ENCODE results near the gene CAMTA1. TPM values are rescaled to one million over a fixed set of nuclear protein-coding genes. Genes with fewer than 3 reads are reported as not detected.
"Not testable (repeated sequence)": the region's sequence is repeated elsewhere in the genome, so short reads cannot be mapped to it uniquely, and the experiment has no call there.

CAMTA1 gene
- total RNA-seq, 1 donor from 2014 or later, result 109 TPM

DNA sequence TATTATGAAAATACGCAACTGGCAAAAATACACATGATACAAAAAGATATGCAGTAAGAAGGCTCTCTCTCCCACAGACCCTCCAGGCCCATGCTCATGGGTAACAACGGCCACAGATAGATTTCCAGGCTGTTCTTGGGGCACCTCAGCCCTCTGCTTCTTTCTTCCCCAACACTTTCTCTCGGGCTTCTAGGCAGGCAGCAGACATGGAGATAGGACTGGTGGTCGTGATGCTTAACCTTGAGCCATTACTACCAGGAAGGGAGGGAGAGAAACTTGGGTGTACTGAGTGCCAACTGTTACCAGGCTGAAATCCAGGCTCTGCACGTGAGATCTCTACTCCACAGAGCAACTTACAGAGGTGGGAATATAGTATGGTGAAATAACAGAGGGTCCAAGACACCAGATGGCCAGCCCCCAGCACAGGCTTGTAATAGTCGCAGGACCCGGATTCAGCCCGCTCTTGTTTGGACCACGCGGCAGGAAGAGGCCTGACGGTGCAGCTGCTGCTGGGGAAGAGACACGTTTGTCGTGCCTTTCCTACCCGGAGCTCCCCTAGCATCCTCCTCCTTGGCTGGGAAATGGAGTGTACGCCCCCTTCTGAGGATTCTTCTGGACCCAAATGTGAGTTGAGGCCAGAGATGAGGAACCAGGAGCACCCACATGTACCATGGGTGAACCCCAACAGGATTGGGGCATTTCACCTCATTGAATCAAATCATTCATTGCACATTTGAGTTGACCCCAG lies 544.8 kb downstream of the CAMTA1 start:
- Mint-ChIP-seq H3K9me3 (peaks cover 12% of the 10 kb centered on the region), H3K27ac (ENCODE audit: unreplicated experiment) (no peak overlapping the region), H3K36me3 (ENCODE audit: low read depth) (peaks cover 6% of the 10 kb centered on the region), H3K4me3 (no peak overlapping the region), H3K27me3 (ENCODE audit: low read depth) (no peaks in the 10 kb centered on the region), H3K4me1 (peaks cover 11% of the 10 kb centered on the region)
- no peak for DNase-seq (ENCODE audit: low read depth, low spot score)
- TF ChIP-seq, protein P1, sequence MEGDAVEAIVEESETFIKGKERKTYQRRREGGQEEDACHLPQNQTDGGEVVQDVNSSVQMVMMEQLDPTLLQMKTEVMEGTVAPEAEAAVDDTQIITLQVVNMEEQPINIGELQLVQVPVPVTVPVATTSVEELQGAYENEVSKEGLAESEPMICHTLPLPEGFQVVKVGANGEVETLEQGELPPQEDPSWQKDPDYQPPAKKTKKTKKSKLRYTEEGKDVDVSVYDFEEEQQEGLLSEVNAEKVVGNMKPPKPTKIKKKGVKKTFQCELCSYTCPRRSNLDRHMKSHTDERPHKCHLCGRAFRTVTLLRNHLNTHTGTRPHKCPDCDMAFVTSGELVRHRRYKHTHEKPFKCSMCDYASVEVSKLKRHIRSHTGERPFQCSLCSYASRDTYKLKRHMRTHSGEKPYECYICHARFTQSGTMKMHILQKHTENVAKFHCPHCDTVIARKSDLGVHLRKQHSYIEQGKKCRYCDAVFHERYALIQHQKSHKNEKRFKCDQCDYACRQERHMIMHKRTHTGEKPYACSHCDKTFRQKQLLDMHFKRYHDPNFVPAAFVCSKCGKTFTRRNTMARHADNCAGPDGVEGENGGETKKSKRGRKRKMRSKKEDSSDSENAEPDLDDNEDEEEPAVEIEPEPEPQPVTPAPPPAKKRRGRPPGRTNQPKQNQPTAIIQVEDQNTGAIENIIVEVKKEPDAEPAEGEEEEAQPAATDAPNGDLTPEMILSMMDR (conservative IDR thresholded peaks at IDR 0.05), result no peak

DNA sequence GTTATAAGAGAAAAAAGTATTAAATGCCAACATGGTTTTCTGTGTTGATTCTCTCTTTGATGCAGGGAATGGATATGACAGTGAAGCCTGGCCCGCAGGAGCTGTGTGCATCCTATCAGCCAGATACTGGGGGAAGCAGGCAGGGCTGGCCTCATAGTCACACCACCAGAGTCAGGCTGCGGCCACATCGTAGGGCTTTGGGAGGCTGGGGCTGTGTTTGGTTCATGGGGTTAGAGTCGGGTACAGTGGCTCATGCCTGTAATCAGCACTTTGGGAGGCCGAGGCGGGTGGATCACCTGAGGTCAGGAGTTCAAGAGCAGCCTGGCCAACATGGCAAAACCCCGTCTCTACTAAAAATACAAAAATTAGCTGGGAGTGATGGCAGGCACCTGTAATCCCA lies 545.5 kb downstream of the CAMTA1 start:
- not testable (repeated sequence) for H3K4me3 Mint-ChIP-seq; H3K36me3 Mint-ChIP-seq (ENCODE audit: low read depth); H3K27ac Mint-ChIP-seq (ENCODE audit: unreplicated experiment); H3K9me3 Mint-ChIP-seq; H3K27me3 Mint-ChIP-seq (ENCODE audit: low read depth); DNase-seq (ENCODE audit: low read depth, low spot score)
- peaks cover 16% of the 10 kb centered on the region for H3K4me1 Mint-ChIP-seq

DNA sequence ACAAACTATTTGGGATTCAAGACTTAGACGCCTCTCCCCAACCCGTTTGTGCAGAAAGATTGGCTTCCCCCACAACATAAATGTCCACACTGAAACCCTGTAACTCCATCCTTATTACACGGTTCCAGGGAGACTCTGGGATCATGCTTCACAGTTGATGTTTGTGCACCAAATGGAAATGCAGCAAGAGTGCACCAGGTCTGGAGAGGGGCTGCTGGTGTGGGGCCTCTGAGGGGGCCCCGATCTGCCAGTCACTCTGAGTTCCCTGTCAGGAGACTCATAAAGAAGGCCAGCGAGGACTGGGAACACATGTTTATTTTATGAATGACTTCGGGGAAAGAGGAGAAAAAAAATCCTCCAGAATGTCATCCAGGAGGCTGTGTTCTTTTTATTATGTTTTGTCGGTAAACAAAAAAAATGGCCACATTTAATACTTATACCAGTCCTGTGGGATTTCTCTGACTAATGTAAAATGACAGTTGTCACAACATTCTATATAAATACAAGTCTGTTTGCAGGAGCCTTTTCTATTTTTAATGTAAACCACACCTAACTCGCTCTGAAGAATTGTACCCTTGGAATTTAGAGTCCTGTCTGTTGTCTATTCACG lies 546.8 kb downstream of the CAMTA1 start:
- Mint-ChIP-seq H3K27me3 (ENCODE audit: low read depth) (no peaks in the 10 kb centered on the region), H3K4me1 (peaks cover 16% of the 10 kb centered on the region), H3K27ac (ENCODE audit: unreplicated experiment) (no peak overlapping the region), H3K36me3 (ENCODE audit: low read depth) (no peaks in the 10 kb centered on the region), H3K4me3 (no peak overlapping the region), H3K9me3 (peaks cover 6% of the 10 kb centered on the region)
- no peak for DNase-seq (ENCODE audit: low read depth, low spot score)
- TF ChIP-seq, protein P1 (conservative IDR thresholded peaks at IDR 0.05), result no peak

DNA sequence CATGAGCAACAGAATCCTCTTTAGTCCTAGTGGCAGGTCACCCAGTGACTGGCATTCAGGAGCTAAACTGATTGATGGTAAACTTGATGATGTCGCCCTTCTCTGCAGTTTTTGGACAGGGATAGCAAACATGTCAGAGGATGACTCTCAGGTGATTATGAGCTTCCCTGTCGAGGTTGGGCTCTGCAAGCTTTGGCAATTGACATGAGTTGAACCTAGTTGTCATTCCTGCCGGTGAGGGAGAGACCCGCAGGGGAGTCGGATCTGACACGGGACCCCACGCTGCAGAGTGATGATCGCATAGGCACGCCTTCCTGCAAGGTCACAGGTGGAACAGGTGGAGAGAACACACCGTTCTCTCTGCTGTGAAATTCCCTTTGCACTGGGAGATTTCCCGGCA lies 547.8 kb downstream of the CAMTA1 start:
- no peak for DNase-seq (ENCODE audit: low read depth, low spot score)
- no peak overlapping the region for H3K27ac Mint-ChIP-seq (ENCODE audit: unreplicated experiment)
- H3K36me3 Mint-ChIP-seq (ENCODE audit: low read depth), result no peaks in the 10 kb centered on the region
- H3K9me3 Mint-ChIP-seq, result no peaks in the 10 kb centered on the region
- peaks cover 16% of the 10 kb centered on the region for H3K4me1 Mint-ChIP-seq
- no peak overlapping the region for H3K4me3 Mint-ChIP-seq
- TF ChIP-seq, protein P1 (conservative IDR thresholded peaks at IDR 0.05), result no peak
- H3K27me3 Mint-ChIP-seq (ENCODE audit: low read depth), result no peaks in the 10 kb centered on the region

DNA sequence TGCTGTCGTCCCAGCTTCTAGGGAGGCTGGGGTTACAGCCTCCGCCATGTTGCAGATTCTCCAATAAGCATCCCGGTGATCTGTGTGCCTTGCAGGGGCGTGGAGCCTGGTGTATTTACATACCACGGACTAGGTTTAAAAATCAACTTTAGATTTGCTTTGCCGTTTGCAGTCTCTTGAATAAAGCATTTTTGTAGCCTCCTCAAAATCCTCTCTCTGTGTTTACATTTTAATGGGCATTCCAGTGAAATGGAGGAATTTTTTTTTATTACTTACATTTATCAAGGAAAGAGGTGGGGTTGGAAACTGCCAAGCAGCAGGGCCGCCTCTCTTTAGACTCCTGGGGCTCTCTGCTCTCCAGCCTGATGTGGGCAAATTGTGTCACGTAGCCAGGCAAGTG lies 548.4 kb downstream of the CAMTA1 start:
- peaks cover 16% of the 10 kb centered on the region for H3K4me1 Mint-ChIP-seq
- TF ChIP-seq, protein P1 (conservative IDR thresholded peaks at IDR 0.05), result no peak
- H3K4me3 Mint-ChIP-seq, result no peak overlapping the region

DNA sequence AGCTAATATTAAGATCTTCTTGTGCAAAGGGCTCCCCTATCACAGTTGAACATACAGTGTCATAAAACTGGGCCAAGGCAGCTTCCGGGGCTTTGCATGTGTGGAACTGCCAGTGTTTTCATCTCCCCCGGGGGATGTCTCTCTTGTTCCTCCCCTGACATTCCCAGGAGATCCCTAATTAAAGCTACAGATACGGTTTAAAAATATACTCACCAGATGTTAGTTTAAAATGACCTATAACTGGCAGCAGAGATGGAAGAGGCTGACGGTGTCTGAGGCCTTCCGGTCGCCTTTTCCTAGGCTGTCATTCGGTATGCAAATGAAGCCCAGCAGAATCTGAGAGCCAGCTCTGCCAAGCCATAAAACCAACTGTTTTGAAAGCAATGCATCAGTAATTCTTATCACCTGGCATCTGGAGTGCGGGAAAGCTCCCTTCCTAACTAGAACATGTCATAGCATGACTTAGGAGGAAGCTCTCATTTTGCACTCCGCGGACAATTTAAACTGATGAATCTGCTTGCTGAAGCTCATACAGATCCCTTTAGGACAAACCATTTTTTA lies 549.3 kb downstream of the CAMTA1 start:
- H3K9me3 Mint-ChIP-seq, result no peaks in the 10 kb centered on the region
- DNase-seq (ENCODE audit: low read depth, low spot score), result no peak
- H3K4me3 Mint-ChIP-seq, result no peak overlapping the region
- no peaks in the 10 kb centered on the region for H3K27me3 Mint-ChIP-seq (ENCODE audit: low read depth)
- no peaks in the 10 kb centered on the region for H3K36me3 Mint-ChIP-seq (ENCODE audit: low read depth)
- no peak overlapping the region for H3K27ac Mint-ChIP-seq (ENCODE audit: unreplicated experiment)
- H3K4me1 Mint-ChIP-seq, result peaks cover 16% of the 10 kb centered on the region
- TF ChIP-seq, protein P1 (conservative IDR thresholded peaks at IDR 0.05), result no peak

More for the DNA sequence above, 548.4 kb downstream of the CAMTA1 start:
- Mint-ChIP-seq H3K27me3 (ENCODE audit: low read depth) (no peaks in the 10 kb centered on the region), H3K27ac (ENCODE audit: unreplicated experiment) (no peak overlapping the region), H3K9me3 (no peaks in the 10 kb centered on the region), H3K36me3 (ENCODE audit: low read depth) (no peaks in the 10 kb centered on the region)
- DNase-seq (ENCODE audit: low read depth, low spot score), result no peak

Data from neural crest cell (in vitro differentiated cells).